IMR-90 (cell line): ENCODE data around the gene MAPRE3. TPM values are rescaled to one million over a fixed set of nuclear protein-coding genes. Genes with fewer than 3 reads are reported as not detected.

Experiments
- CHD1 ChIP-seq: IDR thresholded peaks from 2 replicates; pipeline ENCODE4 v1.6.1; 2012; ENCODE audit warnings: low read depth, low read length, improper control_type of control experiment
- MAFK ChIP-seq: IDR thresholded peaks from 2 replicates; pipeline ENCODE4 v1.6.1; 2012; ENCODE audit warnings: low read depth, low read length, improper control_type of control experiment
- NFE2L2 ChIP-seq: fragments of 150-350 bp; IDR thresholded peaks from 2 replicates; pipeline ENCODE4 v1.6.1; 2016; ENCODE audit warnings: low read depth, mild to moderate bottlenecking, low read length
- polyA plus RNA-seq, 3 experiments: library from polyadenylated mRNA; depleted of rRNA; stranded (reverse); fragments of >200 nt; gene quantifications; 2 replicates each; pipeline ENCODE4 v1.2.3, GENCODE V29; 2012; ENCODE audit warnings: low replicate concordance in 1 of 3
- total RNA-seq: library from RNA; depleted of rRNA; stranded (reverse); fragments of >200 nt; gene quantifications from 2 replicates; pipeline ENCODE4 v1.2.3, GENCODE V29; 2012

The MAPRE3 gene
- total and polyA plus RNA-seq, 2 of the 4 experiments (the other 2 are of a cell fraction), result 1.8 to 20.3 TPM

DNA sequence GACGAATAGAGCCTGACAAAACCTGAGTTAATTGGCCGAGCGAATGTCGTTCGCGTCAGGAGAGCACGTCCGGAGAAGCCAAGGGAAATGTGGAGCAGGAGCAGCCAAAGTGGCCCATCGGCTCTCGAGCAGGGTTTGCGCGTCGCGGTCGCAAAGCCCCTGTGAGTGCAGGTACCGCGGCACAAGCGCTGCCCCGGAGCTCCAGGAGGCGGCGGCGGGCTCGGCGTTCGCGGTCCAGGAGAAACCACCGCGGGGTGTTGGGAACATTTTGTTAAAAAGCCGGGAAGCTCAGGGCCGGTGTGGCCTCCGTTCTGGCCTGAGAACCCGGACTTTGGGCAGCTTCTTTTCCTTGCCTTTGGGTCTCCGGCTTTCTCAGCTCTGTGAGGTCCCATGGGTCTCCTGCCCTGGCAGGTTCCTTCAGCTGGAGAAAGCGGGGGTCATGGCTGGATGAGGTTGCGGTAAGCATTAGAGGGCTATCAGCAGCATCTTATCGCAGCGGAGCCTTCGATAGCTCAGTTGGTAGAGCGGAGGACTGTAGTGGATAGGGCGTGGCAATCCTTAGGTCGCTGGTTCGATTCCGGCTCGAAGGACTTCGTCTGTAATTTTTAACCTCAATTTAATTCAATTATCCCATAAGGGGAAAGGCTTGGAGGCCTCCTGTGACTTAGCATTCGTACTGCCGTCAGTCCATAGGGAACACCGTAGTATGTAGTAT, 80.0 kb downstream of the MAPRE3 start (continued):
- TF ChIP-seq MAFK, result no peak
- 0 out of 2 replicates have a peak, but pooled peaks have one; percentile 33 for TF ChIP-seq NFE2L2
- TF ChIP-seq CHD1, result peak; percentile 59; the same call in 1 of the 2 replicates
